ENCODE results near the gene TBC1D25. TPM values are rescaled to one million over a fixed set of nuclear protein-coding genes. Genes with fewer than 3 reads are reported as not detected.

TBC1D25 gene
- total and polyA plus RNA-seq, 4 donors, result 2.6 to 5.8 (median 3.3) TPM

GRCh38 chrX:48558271-48558670 lies 18.8 kb downstream of the TBC1D25 start (continued):
- no peak for TF ChIP-seq ATF3 (IDR thresholded peaks at IDR 0.05)
- TF ChIP-seq TAF1 (conservative IDR thresholded peaks at IDR 0.05), result no peak
- TF ChIP-seq SP1 (IDR thresholded peaks at IDR 0.05), result no peak
- no peak for TF ChIP-seq FOXA1 (IDR thresholded peaks at IDR 0.05)

- H3K4me3 ChIP-seq (ENCODE audit: low read depth in 1 of 3, low read length in 3 of 3), result no peak overlapping the region
- no peak for DNase-seq (ENCODE audit: low spot score)
- no peak for TF ChIP-seq RAD21 (IDR thresholded peaks at IDR 0.05)
- H3K27ac ChIP-seq (ENCODE audit: low read depth in 1 of 2, low read length in 2 of 2), result no peak overlapping the region
- H3K27me3 ChIP-seq (ENCODE audit: control insufficient read depth in 4 of 4, insufficient read depth in 4 of 4, low read length in 3 of 4), result no peaks in the 10 kb centered on the region
- H3K36me3 ChIP-seq (ENCODE audit: control insufficient read depth in 4 of 4, insufficient read depth in 3 of 4, low read depth in 1 of 4, low read length in 3 of 4), result peaks cover 2 to 38% (median 9%) of the 10 kb centered on the region in 4 donors
- H3K9ac ChIP-seq (ENCODE audit: low read depth in 1 of 2, low read length in 2 of 2), result no peak overlapping the region
- no peaks in the 10 kb centered on the region for H3K9me3 ChIP-seq (ENCODE audit: control insufficient read depth in 4 of 4, low read length in 3 of 4)
- WGBS, result 97% methylated on average over 24 of the region's 24 CpGs
- no peaks in the 10 kb centered on the region for H3K4me1 ChIP-seq (ENCODE audit: control insufficient read depth in 4 of 4, insufficient read depth in 4 of 4, low read length in 3 of 4)
Observed at GRCh38 chrX:48559636-48560035, 20.1 kb downstream of the TBC1D25 start.

- Histone ChIP-seq H3K4me3 (ENCODE audit: low read depth in 1 of 3, low read length in 3 of 3) (no peak overlapping the region), H3K4me1 (ENCODE audit: control insufficient read depth in 4 of 4, insufficient read depth in 4 of 4, low read length in 3 of 4) (no peaks in the 10 kb centered on the region), H3K27ac (ENCODE audit: low read depth in 1 of 2, low read length in 2 of 2) (no peak overlapping the region), H3K9me3 (ENCODE audit: control insufficient read depth in 4 of 4, low read length in 3 of 4) (no peaks in the 10 kb centered on the region), H3K27me3 (ENCODE audit: control insufficient read depth in 4 of 4, insufficient read depth in 4 of 4, low read length in 3 of 4) (no peaks in the 10 kb centered on the region), H3K9ac (ENCODE audit: low read depth in 1 of 2, low read length in 2 of 2) (no peak overlapping the region), H3K36me3 (ENCODE audit: control insufficient read depth in 4 of 4, insufficient read depth in 3 of 4, low read depth in 1 of 4, low read length in 3 of 4) (peaks cover 2 to 37% (median 8%) of the 10 kb centered on the region in 4 donors)
- TF ChIP-seq YY1 (IDR thresholded peaks at IDR 0.05), result no peak
- TF ChIP-seq HNF4G (IDR thresholded peaks at IDR 0.05), result no peak
- TF ChIP-seq FOXA2 (IDR thresholded peaks at IDR 0.05), result no peak
- TF ChIP-seq NR2F2 (IDR thresholded peaks at IDR 0.05), result no peak
- TF ChIP-seq ZBTB33 (IDR thresholded peaks at IDR 0.05), result no peak
- 97% methylated on average over 14 of the region's 14 CpGs for WGBS
- DNase-seq (ENCODE audit: low spot score), result no peak
Observed at GRCh38 chrX:48560056-48560455, 20.5 kb downstream of the TBC1D25 start.

- WGBS, result 97% methylated on average over 12 of the region's 12 CpGs
- H3K36me3 ChIP-seq (ENCODE audit: control insufficient read depth in 4 of 4, insufficient read depth in 3 of 4, low read depth in 1 of 4, low read length in 3 of 4), result peaks cover 2 to 36% (median 7%) of the 10 kb centered on the region in 4 donors
- H3K27me3 ChIP-seq (ENCODE audit: control insufficient read depth in 4 of 4, insufficient read depth in 4 of 4, low read length in 3 of 4), result no peaks in the 10 kb centered on the region
- H3K4me1 ChIP-seq (ENCODE audit: control insufficient read depth in 4 of 4, insufficient read depth in 4 of 4, low read length in 3 of 4), result no peaks in the 10 kb centered on the region
- H3K27ac ChIP-seq (ENCODE audit: low read depth in 1 of 2, low read length in 2 of 2), result no peak overlapping the region
- no peak for TF ChIP-seq ZBTB33 (IDR thresholded peaks at IDR 0.05)
- TF ChIP-seq MAX (IDR thresholded peaks at IDR 0.05), result no peak
- no peak for TF ChIP-seq EGR1 (IDR thresholded peaks at IDR 0.05; ENCODE audit: low read depth in 2 of 2)
- no peak for TF ChIP-seq FOXA2 (IDR thresholded peaks at IDR 0.05)
- TF ChIP-seq JUND (IDR thresholded peaks at IDR 0.05), result no peak
- no peak for TF ChIP-seq GABPA (IDR thresholded peaks at IDR 0.05 in 1 of 2, conservative IDR thresholded peaks at IDR 0.05 in 1 of 2)
- no peak overlapping the region for H3K9ac ChIP-seq (ENCODE audit: low read depth in 1 of 2, low read length in 2 of 2)
- no peaks in the 10 kb centered on the region for H3K9me3 ChIP-seq (ENCODE audit: control insufficient read depth in 4 of 4, low read length in 3 of 4)
- no peak overlapping the region for H3K4me3 ChIP-seq (ENCODE audit: low read depth in 1 of 3, low read length in 3 of 3)
- DNase-seq (ENCODE audit: low spot score), result no peak
Observed at GRCh38 chrX:48560681-48561080, 21.2 kb downstream of the TBC1D25 start.

Data from liver (tissue), 9 donors.